Ectodermal cell (in vitro differentiated cells): Measurements from ENCODE around the gene ANO7.

Experiments
- H3K27ac ChIP-seq: 2 replicates; pipeline ENCODE4 v1.7.0; 2013; ENCODE audit warnings: mild to moderate bottlenecking, low read depth, low read length; ENCODE audit not compliant: insufficient read depth, poor library complexity, severe bottlenecking
- H3K27me3 ChIP-seq: 2 replicates; pipeline ENCODE4 v1.7.0; 2013; ENCODE audit warnings: mild to moderate bottlenecking, low read length; ENCODE audit not compliant: insufficient read depth, control insufficient read depth, poor library complexity, severe bottlenecking
- H3K36me3 ChIP-seq: one replicate; pipeline ENCODE4 v1.7.0; 2013; ENCODE audit warnings: low read length; ENCODE audit not compliant: control insufficient read depth, insufficient read depth
- H3K4me1 ChIP-seq: one replicate; pipeline ENCODE4 v1.7.0; 2013; ENCODE audit warnings: low read length; ENCODE audit not compliant: control insufficient read depth, insufficient read depth
- H3K4me3 ChIP-seq: 2 replicates; pipeline ENCODE4 v1.7.0; 2013; ENCODE audit warnings: low read depth, low read length, control low read depth; ENCODE audit not compliant: insufficient read depth
- H3K9me3 ChIP-seq: 2 replicates; pipeline ENCODE4 v1.7.0; 2013; ENCODE audit warnings: mild to moderate bottlenecking, low read length, moderate library complexity; ENCODE audit not compliant: control insufficient read depth
- WGBS, 2 experiments: methylation state at CpG; one replicate each; pipeline ENCODE4 v1.1.7; 2013; ENCODE audit warnings: missing lambda C conversion rate in 2 of 2; 5-methylcytosine and 5-hydroxymethylcytosine counted together

The ANO7 gene

DNA sequence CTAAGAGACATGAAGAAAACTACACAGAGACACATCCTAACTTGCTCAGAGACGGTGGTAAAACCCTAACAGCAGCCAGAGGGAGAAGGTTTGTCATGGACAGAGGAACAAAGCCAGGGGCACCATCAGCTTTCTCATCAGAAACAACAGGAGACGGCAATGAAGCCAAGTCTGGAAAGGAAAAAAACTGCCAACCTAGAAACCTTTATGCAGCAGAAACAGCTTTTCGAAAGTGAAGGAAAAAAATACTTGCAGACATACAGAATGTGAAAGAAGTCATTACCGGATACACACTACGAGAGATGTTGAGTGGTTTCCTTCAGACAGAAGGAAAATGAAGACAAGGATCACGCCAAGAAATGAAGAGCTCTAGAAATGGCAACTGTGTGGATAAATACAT lies 55.9 kb downstream of the ANO7 start:
- Histone ChIP-seq H3K27me3 (no peaks in the 10 kb centered on the region), H3K9me3 (no peaks in the 10 kb centered on the region), H3K4me3 (no peak overlapping the region), H3K4me1 (no peaks in the 10 kb centered on the region), H3K27ac (no peak overlapping the region), H3K36me3 (peaks cover 66% of the 10 kb centered on the region)
- 96 to 98% methylated on average over 6 of the region's 6 CpGs for WGBS, 2 experiments

DNA sequence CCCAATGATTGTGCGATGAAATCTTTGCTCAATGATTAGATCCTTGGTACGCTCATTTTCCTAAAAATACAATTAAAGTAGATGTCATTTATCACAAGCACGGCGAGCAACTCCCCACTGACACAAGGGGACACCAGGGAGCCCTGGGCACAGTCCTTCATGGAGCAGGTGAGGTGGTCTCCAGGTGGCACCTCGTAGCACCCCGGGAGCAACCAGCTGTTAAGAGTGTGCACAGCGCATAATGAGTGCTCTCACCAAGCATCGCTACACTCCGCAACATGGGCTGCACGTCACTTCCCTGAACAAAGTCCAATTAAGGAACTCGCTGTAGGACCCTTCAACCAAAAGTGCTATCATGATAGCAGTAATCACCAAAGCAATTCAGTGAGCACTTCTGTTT lies 59.8 kb downstream of the ANO7 start:
- Histone ChIP-seq H3K9me3 (no peaks in the 10 kb centered on the region), H3K27ac (no peak overlapping the region), H3K4me1 (no peaks in the 10 kb centered on the region), H3K4me3 (no peak overlapping the region), H3K36me3 (peaks cover 74% of the 10 kb centered on the region), H3K27me3 (no peaks in the 10 kb centered on the region)
- 96 to 97% methylated on average over 11 of the region's 11 CpGs for WGBS, 2 experiments

DNA sequence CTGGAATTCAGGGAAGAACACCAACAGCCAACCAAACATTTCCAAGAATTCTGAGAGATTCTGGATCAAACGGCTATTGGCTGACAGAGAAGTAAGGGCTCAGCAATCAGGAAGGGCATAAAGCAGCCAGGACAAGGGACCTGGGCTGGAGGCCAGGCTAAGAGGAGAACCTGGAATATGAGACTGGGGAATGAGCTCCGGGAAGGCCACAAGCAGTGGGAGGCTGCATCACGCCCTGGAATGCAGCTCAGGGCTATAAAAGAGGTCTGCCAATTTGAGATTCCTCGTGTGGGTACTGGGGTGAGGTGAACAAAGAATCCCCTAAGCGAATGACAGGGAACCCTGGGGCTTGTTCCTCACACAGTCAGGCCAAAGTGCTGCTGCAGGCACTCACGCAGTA lies 60.4 kb downstream of the ANO7 start:
- H3K27me3 ChIP-seq: no peaks in the 10 kb centered on the region
- peaks cover 75% of the 10 kb centered on the region for H3K36me3 ChIP-seq
- no peak overlapping the region for H3K4me3 ChIP-seq
- H3K27ac ChIP-seq: no peak overlapping the region
- no peaks in the 10 kb centered on the region for H3K4me1 ChIP-seq
- WGBS, 2 experiments: 89 to 94% methylated on average over 6 of the region's 6 CpGs
- H3K9me3 ChIP-seq: no peaks in the 10 kb centered on the region

DNA sequence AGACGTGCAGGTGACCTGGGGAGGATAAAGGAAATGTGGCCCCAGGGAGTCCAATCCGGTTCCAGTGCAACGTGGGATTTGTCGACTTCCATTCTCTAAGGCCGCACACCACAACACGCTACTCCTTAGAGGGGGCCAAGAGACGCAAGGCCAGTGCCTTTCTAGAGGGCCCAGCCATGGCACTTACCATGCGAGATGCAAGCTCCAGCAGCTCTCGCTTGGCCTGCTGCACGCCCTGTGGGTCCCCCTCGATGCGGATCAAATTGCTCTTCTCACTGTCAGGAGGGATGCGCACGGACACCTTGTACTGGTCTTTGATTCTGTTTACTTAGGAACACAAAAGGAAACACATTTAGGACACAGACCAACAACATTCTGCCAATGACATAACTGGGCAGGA lies 61.2 kb downstream of the ANO7 start:
- Histone ChIP-seq H3K36me3 (peaks cover 73% of the 10 kb centered on the region), H3K9me3 (no peaks in the 10 kb centered on the region), H3K27ac (no peak overlapping the region), H3K4me3 (no peak overlapping the region), H3K4me1 (no peaks in the 10 kb centered on the region), H3K27me3 (no peaks in the 10 kb centered on the region)
- 94 to 96% methylated on average over 14 of the region's 14 CpGs for WGBS, 2 experiments

DNA sequence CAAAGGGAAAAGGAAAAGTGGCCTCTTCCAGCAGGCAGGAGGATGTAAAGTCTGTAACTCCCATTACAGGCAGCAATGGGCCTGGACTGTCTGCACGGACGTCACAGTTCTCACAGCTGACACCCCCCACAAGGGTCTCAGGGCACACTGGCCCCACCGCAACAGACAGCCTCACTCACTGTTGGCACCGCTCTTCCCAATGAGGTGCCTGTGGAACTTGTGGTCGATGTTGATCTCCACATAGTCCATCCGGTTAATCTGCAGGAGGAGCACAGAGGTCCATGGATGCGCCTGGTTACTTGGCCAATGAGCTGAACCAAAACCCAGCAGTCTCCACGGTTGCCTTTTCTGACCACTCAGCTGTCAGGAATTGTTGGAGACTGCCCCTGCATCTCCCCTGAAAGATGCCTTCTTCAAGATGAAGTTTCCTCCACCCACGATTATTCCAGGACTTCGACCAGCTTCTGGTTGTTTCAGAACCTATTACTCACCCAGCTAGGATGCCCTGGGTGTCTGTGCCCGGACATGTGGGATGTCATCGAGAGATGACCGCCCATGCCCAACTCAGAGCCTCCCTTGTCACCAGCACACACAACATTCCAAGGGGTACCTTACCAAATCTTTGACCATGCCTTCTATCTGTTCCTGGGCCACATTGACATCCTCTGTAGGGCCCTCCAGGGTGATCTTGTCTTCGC lies 64.5 kb downstream of the ANO7 start:
- H3K4me1 ChIP-seq: no peaks in the 10 kb centered on the region
- 95 to 96% methylated on average over 14 of the region's 14 CpGs for WGBS, 2 experiments

DNA sequence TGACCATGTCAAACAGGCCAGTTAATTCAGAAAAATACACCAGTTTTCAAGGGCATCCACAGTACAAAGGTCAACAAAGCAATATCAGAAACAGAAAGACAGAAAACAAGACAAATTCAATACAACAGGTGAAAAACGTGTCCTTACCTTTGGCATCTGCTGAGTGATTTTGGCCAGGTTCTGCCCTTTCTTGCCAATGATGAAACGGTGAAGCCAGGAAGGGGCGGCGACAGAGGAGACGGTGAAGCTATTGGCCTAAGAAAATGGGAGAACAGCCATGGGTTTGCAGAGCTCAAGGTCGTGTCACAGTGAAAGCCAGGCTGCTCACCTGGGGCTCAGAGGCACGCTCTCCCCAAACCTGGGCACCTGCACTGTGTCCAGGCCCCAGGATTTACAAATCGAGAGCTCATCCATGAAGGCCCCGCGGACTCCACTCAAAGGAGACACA lies 66.5 kb downstream of the ANO7 start:
- peaks cover 51% of the 10 kb centered on the region for H3K36me3 ChIP-seq

More for the DNA sequence above, 64.5 kb downstream of the ANO7 start:
- H3K36me3 ChIP-seq: peaks cover 68% of the 10 kb centered on the region
- H3K4me3 ChIP-seq: no peak overlapping the region
- no peaks in the 10 kb centered on the region for H3K9me3 ChIP-seq
- H3K27me3 ChIP-seq: no peaks in the 10 kb centered on the region
- H3K27ac ChIP-seq: no peak overlapping the region

DNA sequence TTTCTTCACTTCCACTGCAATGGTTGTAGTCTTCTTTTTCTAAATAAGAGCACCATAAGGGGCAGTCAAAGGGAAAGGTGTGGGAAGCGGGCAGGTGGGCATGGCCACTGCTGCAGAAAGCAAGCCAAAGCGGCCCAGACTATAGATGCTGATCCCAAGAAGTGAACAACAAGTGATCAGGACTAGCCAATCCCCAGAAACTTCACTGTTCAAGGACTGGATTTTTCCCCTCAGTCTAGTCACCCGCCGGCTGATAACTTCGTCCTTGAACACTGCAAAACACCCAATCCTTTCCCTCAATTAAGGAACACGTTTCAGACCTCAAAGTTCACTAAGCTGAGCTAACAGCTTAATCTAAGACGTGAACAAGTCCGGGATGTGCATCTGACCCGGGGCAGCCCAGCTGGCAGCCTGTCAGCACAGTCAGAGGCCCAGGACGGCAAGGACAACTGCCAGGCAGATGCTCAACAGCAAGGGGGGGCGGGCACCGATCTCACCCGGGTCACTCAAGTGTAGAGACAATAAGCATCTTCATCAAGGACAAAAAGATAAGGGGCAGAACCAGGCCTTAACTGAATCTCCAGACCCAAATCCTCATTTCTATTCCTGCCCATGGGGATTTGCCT lies 67.2 kb downstream of the ANO7 start:
- Histone ChIP-seq H3K27ac (no peak overlapping the region), H3K4me1 (no peaks in the 10 kb centered on the region), H3K27me3 (no peaks in the 10 kb centered on the region), H3K36me3 (peaks cover 47% of the 10 kb centered on the region), H3K9me3 (no peaks in the 10 kb centered on the region), H3K4me3 (no peak overlapping the region)
- 96 to 97% methylated on average over 13 of the region's 13 CpGs for WGBS, 2 experiments

More for the DNA sequence above, 66.5 kb downstream of the ANO7 start:
- Histone ChIP-seq H3K4me3 (no peak overlapping the region), H3K4me1 (no peaks in the 10 kb centered on the region), H3K27me3 (no peaks in the 10 kb centered on the region), H3K27ac (no peak overlapping the region), H3K9me3 (no peaks in the 10 kb centered on the region)
- 95 to 97% methylated on average over 10 of the region's 10 CpGs for WGBS, 2 experiments

DNA sequence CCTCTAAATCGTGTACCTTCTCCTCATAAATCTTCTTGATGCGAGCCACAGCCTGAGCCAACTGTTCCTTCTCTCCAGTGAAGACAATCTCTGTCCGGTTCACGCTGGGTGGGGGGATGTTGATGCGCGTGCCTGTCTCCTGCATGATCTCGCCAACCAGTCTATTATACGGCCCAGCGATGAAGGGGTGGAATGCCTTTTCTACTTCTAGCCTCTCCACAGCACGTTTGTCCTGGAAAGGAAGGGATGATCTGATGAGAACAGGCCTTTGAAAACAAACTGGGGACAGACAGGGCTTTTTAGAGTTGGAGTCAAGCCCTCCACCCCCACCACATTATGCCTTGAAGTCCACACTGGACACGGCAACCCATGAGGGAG lies 67.7 kb downstream of the ANO7 start:
- no peaks in the 10 kb centered on the region for H3K9me3 ChIP-seq
- H3K27me3 ChIP-seq: no peaks in the 10 kb centered on the region
- H3K36me3 ChIP-seq: peaks cover 48% of the 10 kb centered on the region
- no peaks in the 10 kb centered on the region for H3K4me1 ChIP-seq
- no peak overlapping the region for H3K4me3 ChIP-seq
- 94 to 95% methylated on average over 11 of the region's 11 CpGs for WGBS, 2 experiments
- no peak overlapping the region for H3K27ac ChIP-seq

DNA sequence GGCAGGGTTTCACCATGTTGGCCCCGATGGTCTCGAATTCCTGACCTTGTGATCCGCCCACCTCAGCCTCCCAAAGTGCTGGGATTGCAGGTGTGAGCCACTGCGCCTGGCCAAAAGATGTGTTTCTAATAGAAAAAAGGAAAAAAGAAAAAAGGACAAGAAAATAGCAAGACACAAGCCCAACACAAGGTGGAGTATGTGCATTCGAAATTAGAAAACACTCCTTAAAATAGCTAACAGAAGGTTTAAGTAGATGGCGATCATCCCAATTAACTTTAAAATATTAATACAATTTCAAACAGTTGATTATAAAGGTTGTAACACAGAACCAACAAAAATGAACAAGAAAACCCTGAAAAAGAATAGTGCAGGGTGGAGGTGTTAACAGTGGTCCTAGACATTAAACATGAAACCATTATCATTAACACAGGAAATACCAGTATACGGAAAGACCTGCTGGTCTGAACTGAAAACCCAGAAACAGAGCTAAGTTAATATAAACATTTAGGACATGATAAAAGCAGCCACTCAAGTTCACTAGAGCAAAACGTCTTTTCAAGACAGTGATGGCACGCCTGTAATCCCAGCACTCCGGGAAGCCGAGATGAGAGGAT lies 69.0 kb downstream of the ANO7 start:
- H3K27me3 ChIP-seq: no peaks in the 10 kb centered on the region
- no peak overlapping the region for H3K4me3 ChIP-seq
- WGBS, 2 experiments: 93 to 94% methylated on average over 9 to 10 of the region's 11 CpGs
- peaks cover 55% of the 10 kb centered on the region for H3K36me3 ChIP-seq
- H3K27ac ChIP-seq: no peak overlapping the region
- H3K4me1 ChIP-seq: no peaks in the 10 kb centered on the region
- no peaks in the 10 kb centered on the region for H3K9me3 ChIP-seq

DNA sequence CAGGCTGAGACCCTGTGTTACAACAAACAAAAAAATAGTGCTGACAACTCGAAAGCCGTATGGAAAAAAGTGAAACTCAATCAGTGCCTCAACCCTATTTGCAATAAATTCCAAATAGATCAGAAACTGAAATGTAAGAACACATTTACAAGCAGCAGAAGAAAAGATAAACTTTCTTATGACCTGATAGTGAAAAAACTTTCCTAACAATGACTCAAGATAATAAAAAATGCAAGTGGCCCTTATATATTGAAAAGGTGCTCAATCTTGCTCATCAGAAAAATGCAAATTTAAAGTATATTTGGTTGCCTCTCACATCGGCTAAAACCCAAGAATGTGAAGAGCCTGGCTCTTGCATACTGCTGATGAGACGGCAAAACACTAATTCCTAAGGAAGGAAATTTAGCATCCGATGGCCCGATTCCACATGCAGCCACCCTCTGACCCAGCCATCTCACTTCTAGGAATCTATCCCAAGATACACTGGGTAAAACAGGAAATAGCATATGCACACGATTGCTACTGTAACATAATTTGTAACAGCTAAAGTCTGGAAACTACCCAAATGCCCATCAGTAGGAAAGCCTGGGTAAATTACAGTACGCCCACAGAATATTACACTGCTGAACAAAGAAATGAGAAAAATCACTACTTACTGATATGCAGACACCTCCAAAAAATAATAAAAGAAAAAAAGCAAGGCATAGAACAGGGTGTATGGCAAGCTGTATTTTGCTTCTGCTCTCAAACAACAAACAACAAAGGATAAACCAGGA lies 70.2 kb downstream of the ANO7 start:
- Histone ChIP-seq H3K9me3 (no peaks in the 10 kb centered on the region), H3K4me1 (no peaks in the 10 kb centered on the region), H3K4me3 (no peak overlapping the region), H3K27me3 (no peaks in the 10 kb centered on the region), H3K36me3 (peaks cover 54% of the 10 kb centered on the region), H3K27ac (no peak overlapping the region)
- 93 to 97% methylated on average over 8 of the region's 8 CpGs for WGBS, 2 experiments
